Prostate gland (tissue), 2 donors: ENCODE measurements around the gene STYXL2. TPM values are rescaled to one million over a fixed set of nuclear protein-coding genes. Genes with fewer than 3 reads are reported as not detected.
A peak's percentile ranks its signal among the peaks of the same experiment; 100 is the strongest.

Experiments
- DNase-seq: peaks from one replicate; pipeline ENCODE4 v3.0.0-alpha.2; 2019; ENCODE audit warnings: low spot score
- H3K27ac ChIP-seq, 2 donors: fragments of 200-600 bp; sonication (generic); 2 replicates each; pipeline ENCODE4 v1.5.1; 2017 to 2019
- H3K27me3 ChIP-seq: fragments of 200-600 bp; sonication (generic); replicated peaks from 2 replicates; pipeline ENCODE4 v1.5.1; 2019; ENCODE audit not compliant: insufficient read depth
- H3K36me3 ChIP-seq, 2 donors: fragments of 200-600 bp; sonication (generic); 1 replicate in 1 of 2; 2 replicates in 1 of 2; pipeline versions ENCODE4 v1.5.1 to v1.8.1; 2017 to 2019
- H3K4me1 ChIP-seq: fragments of 200-600 bp; sonication (generic); replicated peaks from 2 replicates; pipeline ENCODE4 v1.5.1; 2019
- H3K4me3 ChIP-seq, 2 donors: fragments of 200-600 bp; sonication (generic); 2 replicates each; pipeline ENCODE4 v1.5.1; 2017 to 2019
- H3K9me3 ChIP-seq: fragments of 200-600 bp; sonication (generic); 2 replicates; pipeline ENCODE4 v1.5.1; 2017
- POLR2A ChIP-seq: fragments of 450-650 bp; IDR thresholded peaks from one replicate; pipeline ENCODE4 v1.6.1; 2016; ENCODE audit warnings: antibody characterized with exemption, mild to moderate bottlenecking
- POLR2AphosphoS5 ChIP-seq: sonication (generic); formaldehyde crosslinking; IDR thresholded peaks from one replicate; pipeline ENCODE4 v1.6.1; 2017; ENCODE audit warnings: antibody characterized with exemption
- WGBS: methylation state at CpG from one replicate; pipeline ENCODE4 v1.1.5; 2018; 5-methylcytosine and 5-hydroxymethylcytosine counted together
- intact Hi-C: fragments of 100-400 bp; cut with DNase I; formaldehyde crosslinking; loops from one replicate; pipeline ENCODE4 v1.14.2; 2022
- total RNA-seq, 2 donors: library from RNA; depleted of rRNA; stranded (reverse); fragments of >200 nt; gene quantifications; one replicate each; pipeline ENCODE4 v1.1.0, GENCODE V29; 2016
- TF ChIP-seq, protein P1 (sequence below), 4 experiments: fragments of 200-600 bp in 2 of 4; fragments of 450-650 bp in 2 of 4; sonication (generic) in 2 of 4; IDR thresholded peaks; 1 replicate in 3 of 4; 2 replicates in 1 of 4; pipeline ENCODE4 v1.5.1; 2016 to 2019; ENCODE audit warnings: antibody characterized with exemption in 4 of 4, mild to moderate bottlenecking in 2 of 4, moderate library complexity in 2 of 4

The STYXL2 gene
- total RNA-seq = 1 to 10 TPM in 1 of 2 donors, under 1 TPM in 1; 0.34 to 1.5 TPM

DNA sequence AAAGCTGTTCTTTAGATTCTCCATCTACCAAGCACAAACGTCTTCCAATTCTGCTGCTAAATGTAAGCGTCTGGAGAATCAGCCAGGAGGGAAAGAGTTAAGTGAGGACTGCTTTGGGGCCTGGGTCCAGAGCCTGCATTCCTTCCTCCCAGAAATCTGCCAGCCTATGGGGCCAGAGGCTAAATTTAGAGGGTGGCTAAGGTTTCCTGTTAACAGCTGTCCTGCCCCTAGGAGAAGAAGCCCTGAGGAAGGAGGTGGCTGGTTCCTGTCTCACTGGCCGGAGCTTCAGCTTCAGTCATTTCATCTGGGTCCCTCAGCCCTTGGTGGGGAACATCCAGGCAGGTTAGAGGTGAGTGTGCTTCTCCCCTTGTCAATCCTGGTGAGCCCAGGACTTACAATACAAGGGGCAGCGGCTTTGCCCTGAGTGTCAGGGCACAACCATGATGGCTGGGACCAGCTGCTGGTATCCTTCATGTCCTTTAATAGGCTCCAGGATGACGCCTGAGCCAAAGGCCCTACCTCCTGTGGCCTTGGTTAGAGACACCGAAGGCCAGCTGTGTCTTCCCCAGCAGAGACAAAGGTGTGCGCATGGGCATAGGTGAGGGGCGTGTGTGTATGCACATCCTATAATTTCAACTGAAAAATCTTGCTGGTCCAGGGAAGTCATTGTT, at the start of gene STYXL2:
Gene STYXL2, plus strand, starts transcription at position 230 of the 671 bp plus-strand sequence. CDS start 775 bp downstream, outside the sequence.
- H3K4me1 ChIP-seq = no peaks in the 10 kb centered on the region
- TF ChIP-seq POLR2AphosphoS5 = no peak
- TF ChIP-seq, protein P1, sequence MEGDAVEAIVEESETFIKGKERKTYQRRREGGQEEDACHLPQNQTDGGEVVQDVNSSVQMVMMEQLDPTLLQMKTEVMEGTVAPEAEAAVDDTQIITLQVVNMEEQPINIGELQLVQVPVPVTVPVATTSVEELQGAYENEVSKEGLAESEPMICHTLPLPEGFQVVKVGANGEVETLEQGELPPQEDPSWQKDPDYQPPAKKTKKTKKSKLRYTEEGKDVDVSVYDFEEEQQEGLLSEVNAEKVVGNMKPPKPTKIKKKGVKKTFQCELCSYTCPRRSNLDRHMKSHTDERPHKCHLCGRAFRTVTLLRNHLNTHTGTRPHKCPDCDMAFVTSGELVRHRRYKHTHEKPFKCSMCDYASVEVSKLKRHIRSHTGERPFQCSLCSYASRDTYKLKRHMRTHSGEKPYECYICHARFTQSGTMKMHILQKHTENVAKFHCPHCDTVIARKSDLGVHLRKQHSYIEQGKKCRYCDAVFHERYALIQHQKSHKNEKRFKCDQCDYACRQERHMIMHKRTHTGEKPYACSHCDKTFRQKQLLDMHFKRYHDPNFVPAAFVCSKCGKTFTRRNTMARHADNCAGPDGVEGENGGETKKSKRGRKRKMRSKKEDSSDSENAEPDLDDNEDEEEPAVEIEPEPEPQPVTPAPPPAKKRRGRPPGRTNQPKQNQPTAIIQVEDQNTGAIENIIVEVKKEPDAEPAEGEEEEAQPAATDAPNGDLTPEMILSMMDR (IDR thresholded peaks at IDR 0.05) = no peak
- TF ChIP-seq POLR2A = no peak
- 86% methylated on average over 8 of the region's 8 CpGs for WGBS
- DNase-seq = no peak
- H3K27ac ChIP-seq = no peak within 1 kb of the TSS
- H3K36me3 ChIP-seq = no peaks in the 10 kb centered on the region
- H3K9me3 ChIP-seq = no peaks in the 10 kb centered on the region
- intact Hi-C loops = no loop called here
- H3K27me3 ChIP-seq = no peaks in the 10 kb centered on the region
- H3K4me3 ChIP-seq = no peak within 1 kb of the TSS

DNA sequence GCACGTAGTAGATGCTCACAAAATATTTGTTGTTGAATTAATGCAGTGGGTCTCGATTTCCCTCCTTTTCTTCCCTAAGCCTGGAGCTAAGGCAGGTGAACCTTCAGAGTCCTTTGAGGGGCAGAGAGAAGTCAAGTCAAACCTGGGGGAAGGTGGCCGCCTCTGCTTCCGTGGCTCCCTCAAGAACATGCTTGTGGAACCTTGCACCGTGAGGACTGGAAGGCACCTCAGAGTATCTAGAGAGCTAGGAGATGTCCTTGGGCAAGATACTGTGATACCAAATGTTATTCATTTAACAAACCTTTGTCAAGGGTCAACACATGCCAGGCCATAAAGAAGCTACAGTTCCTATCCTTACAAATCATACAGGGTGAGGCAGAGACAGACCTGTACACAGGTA, 42.0 kb upstream of the STYXL2 start:
- TF ChIP-seq POLR2AphosphoS5 (no peak), POLR2A (no peak)
- TF ChIP-seq, protein P1 (IDR thresholded peaks at IDR 0.05) = no peak
- WGBS = 96% methylated on average over 5 of the region's 5 CpGs
- no peaks in the 10 kb centered on the region for H3K36me3 ChIP-seq
- H3K27me3 ChIP-seq = no peaks in the 10 kb centered on the region
- intact Hi-C loops = no loop called here
- no peaks in the 10 kb centered on the region for H3K9me3 ChIP-seq
- no peak for DNase-seq
- H3K27ac ChIP-seq = no peak overlapping the region
- no peak overlapping the region for H3K4me3 ChIP-seq
- no peaks in the 10 kb centered on the region for H3K4me1 ChIP-seq

DNA sequence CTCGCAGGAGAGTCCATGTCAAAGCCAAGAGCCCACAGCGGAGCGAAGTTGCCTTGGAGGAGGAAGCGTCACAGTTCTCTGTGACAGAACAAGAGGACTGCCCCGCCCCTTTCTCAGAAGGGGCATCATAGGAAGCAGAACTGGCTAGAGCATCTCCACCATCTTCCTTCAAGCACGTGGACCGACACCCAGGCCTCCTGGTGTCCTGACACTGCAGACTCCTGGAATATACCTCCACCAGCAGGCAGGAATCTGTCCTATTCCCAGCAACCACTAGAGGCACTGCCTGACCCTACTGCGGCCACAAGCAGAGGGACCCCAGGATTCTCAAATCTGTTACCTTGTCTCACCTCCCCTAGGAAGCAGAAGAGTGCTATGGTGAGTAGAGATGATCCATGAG, 41.5 kb upstream of the STYXL2 start:
- DNase-seq = no peak
- intact Hi-C loops = no loop called here

DNA sequence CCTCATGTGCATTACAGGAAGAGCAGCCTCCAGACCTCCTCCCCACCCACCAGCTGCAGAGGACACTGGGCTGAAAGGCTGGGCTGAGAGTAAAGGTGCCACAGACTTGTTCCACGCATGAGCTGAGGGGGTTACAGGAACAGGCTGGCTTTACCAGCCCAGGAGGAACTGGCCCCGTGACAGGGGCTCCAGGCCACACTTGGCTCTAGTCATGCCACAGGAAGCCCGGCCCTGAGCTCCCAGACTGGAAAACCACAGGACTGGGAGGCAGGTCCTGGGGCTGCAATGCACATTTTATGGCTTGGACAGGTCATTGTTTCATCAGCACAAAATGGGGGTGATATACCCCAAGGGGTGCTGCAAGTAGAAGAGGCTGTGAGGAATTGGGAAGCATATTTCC, 39.3 kb upstream of the STYXL2 start:
- intact Hi-C loops = no loop called here
- Histone ChIP-seq H3K27ac (no peak overlapping the region), H3K9me3 (no peaks in the 10 kb centered on the region), H3K4me1 (no peaks in the 10 kb centered on the region), H3K4me3 (no peak overlapping the region), H3K36me3 (no peaks in the 10 kb centered on the region), H3K27me3 (no peaks in the 10 kb centered on the region)
- TF ChIP-seq POLR2A = no peak
- TF ChIP-seq, protein P1 (IDR thresholded peaks at IDR 0.05) = no peak
- no peak for TF ChIP-seq POLR2AphosphoS5
- DNase-seq = no peak
- WGBS = 76% methylated on average over 3 of the region's 3 CpGs

More for the DNA sequence above, 41.5 kb upstream of the STYXL2 start:
- no peaks in the 10 kb centered on the region for H3K4me1 ChIP-seq
- no peak overlapping the region for H3K27ac ChIP-seq
- H3K27me3 ChIP-seq = no peaks in the 10 kb centered on the region
- no peak overlapping the region for H3K4me3 ChIP-seq
- 91% methylated on average over 8 of the region's 8 CpGs for WGBS
- H3K9me3 ChIP-seq = no peaks in the 10 kb centered on the region
- no peaks in the 10 kb centered on the region for H3K36me3 ChIP-seq
- TF ChIP-seq, protein P1 (IDR thresholded peaks at IDR 0.05) = peak in 1 of 4 experiments; percentile 18
- TF ChIP-seq POLR2A = no peak
